Endometrium (tissue), 2 donors: ENCODE measurements around the gene PLCB2.

Experiments
- FAIRE-seq: peaks from 2 replicates; lab custom pipeline; 2012; peaks lifted over from hg19 to GRCh38; lab: Jason Lieb, UNC
- donor health status: control.
- donor health status: control.

Gene PLCB2

DNA sequence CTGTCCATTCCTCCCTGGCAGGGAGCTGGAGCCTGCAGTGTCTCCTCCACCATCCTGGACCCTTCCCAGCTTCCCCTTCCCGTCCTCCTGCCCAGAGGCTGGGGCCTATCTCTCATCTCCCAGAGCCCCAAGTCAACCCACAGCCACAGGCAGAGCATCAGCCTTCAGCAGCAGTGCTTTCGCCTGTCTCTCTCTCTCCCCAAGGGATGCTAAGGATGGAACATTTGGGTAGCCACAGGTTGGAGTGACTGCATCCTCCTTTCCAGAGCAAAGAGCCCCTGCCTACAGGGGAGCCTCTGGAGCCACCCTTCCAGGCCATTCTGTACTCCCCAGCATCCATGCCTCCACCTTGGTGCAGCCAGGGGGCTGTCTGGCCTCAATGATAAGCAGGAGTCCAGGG lies 4.2 kb downstream of the PLCB2 start:
- FAIRE-seq = no peak

DNA sequence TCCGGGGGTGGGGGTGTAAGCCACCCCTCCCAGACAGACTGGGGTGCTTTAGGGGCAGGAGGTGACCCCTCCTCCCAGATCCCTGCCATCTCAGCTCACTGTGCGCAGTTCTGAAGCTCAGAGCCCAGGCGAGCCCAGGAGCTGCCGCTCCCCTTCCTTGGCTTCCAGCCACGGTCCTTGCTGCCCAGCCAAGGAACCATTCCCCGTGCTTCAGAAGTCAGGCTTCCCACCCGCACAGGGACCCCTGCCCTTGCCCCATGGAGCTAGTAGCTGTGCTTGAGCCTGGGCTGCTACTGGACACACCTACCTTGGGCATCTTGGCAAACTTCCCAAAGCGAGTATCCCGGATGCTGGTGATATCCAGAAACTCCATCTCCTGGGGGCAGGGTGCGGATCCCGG lies 4.8 kb downstream of the PLCB2 start:
- no peak for FAIRE-seq

DNA sequence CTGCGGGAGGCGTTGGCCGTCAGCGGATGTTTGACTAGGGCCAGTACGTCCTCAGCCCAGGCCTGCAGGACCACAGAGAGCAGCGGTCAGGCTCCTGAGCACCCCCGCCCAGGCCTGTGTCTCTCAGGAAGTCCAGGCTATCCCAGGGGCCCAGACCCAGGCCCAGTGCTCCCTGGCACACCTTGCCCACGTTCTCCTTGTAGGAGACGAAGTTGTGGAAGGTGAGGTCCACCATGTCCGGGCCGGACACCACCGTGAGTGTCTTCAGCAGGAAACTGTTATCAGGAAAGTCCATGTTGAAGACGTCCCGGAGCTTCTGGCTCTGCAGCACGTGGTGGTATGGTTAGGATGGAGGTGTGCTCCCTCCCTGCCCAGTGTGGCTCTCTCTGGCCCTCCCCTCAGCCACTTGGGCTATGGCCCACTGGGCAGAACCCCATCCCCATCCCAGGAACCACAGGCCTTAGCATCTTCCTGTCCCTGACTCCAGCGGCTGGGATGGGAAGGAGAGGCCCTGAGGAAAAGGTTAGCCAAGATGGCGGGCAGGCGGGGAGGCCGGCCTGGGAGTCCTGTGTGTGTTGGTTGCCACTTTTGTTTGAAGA lies 5.3 kb downstream of the PLCB2 start:
- no peak for FAIRE-seq

DNA sequence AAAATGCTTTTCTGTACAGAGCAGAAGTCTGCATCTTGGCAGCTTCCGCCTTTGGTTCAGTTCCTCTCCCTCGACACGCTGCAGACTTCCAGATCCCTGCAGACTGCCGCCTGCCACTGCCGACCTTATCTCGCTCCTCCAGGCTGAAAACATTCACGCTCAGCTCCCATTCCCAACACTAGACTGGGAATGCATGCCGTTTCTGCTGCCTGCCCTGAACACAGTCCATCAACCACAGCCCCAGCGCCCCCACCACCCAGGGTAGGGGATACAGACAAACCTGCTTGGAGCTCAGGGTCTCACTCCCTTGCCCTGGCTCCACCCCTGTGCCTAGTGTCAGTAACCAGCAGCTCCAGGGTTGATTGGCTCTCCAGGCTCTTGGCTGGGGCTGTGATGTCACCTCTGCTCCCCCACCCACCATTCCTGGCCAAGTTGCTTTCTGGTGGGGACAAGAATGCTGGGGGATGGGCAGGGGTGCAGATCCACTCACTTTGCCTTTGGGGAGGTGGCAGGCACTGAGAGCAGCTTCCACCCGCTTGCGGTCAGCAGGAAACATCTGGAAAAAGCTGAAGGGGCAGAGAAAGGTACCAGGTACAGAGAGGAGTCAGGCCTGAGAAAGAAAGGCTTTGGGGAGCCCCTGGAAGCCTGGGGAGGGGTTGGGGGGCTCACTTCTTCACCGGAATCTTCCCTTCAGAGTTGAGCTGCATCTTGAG lies 6.1 kb downstream of the PLCB2 start:
- no peak for FAIRE-seq

DNA sequence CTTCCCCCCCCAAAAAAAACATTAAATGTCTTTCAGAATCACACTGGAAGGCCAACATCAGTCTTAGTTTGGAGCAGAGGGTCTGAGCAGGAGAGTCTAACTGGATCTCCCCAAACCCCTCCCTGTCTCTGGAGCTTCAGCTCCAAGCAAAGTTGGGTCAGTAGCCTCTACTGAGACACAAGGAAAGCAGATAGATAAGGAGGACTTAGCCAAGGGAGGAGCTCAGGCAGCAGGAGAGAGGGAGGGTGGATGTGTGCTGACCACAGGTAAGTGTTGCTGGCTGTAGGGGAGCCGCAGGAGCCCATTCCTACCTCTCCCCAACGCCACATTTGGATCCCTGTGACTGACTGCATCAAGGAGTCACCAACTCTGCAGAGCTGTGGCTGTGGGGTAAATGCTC lies 7.0 kb downstream of the PLCB2 start:
- no peak for FAIRE-seq

DNA sequence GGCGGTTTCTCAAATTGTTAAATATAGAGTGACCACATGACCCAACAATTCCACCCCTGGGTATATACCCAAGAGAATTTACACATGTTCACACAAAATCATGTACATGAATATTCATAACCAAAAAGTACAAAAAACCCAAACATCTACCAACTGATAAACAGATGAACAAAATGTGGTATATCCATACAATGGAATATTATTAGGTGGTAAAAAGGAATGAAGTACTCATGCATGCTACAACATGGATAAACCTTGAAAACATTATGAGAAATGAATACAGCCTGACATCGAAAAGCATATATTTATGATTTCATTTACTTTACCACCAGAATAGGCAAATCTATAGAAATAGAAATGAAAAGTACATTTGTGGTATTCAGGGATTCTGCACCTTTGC lies 7.4 kb downstream of the PLCB2 start:
- no peak for FAIRE-seq

DNA sequence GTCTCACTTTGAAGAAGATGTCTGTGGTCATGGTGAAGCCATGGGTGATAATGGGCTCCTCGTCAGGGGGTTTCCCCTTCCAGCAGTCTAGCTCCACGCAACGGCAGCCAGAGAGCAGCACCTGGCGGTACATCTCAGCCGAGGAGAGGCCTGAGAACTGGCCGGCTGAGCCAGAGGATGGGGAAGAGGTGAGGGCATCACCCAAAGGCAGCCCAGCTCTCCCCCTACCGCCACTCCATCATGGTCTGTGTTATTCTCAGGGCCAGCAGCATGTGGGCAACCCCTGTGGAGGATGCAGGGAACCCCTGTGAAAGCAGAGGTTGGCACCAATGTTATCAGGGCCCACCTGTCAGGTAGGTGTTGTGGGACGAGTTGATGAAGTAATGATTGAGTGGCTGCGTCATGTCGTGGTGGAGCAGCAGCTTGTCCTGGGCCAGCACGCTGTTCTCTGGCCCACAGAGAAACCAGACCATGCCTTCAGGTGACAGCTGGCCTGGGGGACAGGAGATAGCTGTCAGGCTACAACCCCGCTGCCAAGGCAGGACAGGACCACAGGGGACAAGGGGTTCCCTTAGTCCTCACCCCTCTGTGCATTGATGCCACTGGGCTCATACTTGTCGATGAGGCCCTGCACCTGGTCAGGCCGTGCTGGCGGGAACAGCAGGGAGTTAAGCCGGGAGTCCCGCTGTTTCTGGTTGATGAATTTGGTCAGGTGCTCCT lies 9.4 kb downstream of the PLCB2 start:
- no peak for FAIRE-seq

DNA sequence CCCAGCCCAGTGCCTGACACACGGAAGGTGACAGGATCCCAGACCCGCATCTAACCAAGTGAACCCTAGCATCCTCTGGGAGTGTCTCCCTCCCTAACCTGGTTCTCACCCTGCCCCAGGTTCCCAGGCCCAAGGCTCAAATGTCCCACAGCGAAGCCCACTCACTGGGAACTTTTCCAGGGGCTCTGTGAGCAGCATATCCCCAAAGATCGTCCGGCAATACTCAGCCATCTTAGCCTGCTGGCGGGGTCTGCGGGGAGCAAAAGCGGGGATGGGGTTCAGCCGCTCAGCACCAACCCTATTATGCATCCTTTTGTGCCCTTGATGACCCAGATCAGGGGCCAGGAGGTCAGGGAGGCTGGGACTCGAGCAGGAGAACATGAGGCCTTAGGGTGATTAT lies 10.4 kb downstream of the PLCB2 start:
- no peak for FAIRE-seq

DNA sequence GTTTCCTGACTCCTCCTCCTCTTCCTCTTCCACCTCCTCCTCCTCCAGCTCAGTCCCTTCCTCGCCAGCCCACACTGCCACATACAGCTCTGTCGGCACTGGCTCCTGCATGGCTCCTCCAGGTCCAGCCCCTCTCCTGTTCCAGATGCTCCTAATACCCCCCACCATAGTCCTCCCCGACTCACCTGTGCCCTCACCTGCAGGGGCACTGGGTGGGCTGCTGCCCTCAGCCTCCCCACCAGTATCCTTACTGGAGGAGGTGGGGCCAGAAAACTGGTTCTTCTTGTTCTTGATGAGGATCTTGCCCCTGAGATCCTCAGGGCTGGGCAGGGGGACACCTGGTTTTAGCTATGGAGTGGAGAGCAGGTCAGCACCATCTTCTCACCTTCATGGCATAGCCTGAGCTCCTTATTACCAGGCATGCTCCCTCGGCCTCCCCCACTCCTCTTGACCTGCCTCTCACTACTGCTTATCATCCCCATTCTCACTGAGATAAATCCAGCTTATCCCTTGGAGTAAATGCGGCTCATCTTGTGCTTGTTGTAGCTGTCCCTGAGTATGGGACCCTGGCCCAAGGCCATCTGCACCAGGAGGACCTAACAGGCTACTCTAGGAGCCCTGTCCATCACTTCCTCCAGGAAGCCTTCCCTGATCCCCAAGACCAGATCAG lies 11.0 kb downstream of the PLCB2 start:
- no peak for FAIRE-seq

DNA sequence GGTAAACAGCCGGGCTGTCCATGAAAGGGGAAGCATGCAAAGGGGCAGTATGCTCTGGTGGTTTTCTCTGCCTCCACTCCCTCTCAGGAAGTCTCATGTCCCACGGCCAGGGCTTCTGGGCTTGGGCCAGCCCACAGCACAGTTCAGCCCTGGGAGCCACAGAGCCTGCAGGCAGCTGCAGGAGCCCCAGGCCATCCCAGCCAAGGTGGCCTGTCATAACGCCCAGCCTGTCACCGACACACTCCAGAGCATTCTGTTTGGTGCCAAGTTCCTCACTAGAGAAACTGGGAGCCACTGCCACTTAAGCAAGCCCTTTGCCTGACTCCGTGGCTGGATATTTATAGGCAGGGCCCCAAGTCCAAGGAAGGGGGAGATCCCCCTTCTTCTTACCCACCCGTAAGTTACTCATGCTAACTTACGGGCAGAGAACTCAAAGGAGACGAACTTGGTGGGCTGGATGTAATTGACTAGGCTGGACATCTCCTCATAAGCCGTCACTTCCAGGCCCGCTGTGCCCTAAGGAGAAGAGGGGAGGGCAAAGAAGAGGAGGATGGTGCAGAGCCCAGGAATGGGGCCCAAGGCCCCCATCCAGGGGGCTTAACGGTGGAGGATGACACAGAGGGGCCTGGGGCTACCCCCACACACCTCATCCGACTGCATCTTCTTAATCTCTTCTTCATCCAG lies 11.7 kb downstream of the PLCB2 start:
- FAIRE-seq = no peak

DNA sequence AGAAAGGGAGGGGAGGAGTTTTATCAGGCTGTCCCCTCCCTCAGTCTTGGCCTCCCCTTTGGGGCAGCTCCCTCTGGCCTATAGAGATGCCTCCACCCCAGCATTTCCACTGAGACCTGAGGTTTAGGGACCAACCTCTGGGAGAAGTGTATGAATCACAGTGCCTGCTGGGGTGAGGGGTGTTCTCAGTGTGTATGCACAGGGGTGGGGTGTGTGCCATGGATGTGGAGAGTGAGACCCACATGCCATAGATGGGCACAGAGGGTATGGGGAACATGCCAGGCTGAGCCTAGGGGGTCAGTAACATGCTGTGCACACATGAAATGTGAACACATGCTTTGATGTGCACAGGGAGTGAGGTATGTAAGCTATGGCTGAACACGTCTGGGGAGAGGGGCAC lies 12.4 kb downstream of the PLCB2 start:
- no peak for FAIRE-seq

DNA sequence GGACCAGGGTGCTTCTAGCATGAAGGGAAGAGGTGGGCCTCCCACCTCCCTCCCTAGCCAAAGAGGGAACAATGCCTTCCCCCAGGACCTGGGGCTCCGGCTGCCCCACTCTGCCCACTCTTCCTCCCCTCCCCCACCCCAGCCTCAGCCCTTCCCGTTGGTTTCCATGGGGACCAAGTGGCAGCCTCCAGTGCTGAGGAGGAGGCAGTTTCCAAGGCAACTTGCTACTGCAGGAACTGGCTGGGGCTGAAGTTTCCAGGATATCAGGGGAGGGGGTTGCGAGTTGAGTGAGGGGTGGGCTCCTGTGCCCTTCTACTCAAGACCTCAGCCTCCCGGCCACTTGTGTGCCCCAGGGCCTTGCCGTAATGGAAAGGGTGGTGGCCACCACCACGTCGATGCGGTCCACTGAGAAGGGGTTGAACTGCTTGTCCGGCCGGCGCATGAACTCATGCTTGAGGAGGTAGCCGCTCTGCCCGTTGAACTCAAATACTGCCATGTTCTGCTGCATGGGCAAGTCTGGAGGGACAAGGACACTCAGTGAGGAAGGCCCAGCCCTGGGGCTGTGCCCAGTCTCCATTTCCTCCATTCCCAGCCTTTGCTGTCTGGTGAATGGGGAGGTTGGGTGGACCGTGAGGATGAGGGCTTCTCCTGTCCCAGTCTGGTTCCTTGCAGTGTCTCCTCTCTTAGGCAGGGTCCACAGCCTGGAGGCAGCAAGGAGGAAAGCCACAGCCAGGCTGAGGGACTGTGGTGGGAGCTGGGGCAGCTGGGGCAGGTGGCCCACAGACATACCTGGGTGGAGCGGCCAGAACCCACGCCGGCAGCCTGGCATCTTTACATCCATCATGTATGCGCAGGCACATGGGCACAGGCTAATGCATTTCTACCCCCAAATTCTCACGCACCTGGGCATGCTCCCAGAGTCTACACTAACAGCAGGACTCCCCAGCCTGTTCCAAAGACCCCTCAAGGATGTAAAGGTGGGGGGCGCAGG lies 13.5 kb downstream of the PLCB2 start:
- no peak for FAIRE-seq

DNA sequence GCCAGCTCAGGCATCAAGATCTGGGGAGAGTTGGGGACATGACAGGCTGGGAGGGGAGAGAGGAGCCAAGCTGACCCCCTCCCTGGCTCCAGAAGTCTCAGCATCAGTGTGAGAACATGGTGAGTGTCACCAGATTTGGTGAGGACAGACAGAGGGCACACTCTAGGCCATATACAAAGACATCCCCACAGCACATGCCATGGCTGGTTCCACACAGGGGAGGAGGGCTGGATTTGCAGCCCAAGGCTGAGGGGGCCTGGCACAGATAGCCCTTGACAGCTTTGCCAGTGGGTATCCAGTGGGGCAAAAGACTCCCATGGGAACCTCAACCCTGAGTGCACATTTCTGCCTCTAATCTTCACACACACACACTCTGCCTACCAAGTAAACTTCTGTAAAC lies 14.7 kb downstream of the PLCB2 start:
- no peak for FAIRE-seq

DNA sequence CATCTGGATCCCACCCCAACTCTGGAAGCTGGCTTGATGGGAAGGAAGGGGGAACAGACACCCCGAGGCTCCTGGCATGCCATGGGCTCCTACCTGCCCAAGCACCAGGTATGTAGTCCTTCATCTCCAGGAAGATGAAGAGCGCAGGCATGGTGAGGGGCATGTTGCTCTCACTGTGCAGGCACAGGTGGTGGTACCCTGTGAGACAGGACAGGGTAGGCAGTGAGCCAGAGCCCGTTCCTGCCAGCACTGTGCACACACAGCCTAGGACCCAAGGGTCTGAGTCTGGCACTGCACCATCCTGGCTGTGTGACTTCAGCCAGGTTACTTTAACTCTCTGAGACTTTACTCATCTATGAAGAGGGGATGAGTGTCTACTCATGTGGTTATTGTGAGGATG lies 15.5 kb downstream of the PLCB2 start:
- no peak for FAIRE-seq

DNA sequence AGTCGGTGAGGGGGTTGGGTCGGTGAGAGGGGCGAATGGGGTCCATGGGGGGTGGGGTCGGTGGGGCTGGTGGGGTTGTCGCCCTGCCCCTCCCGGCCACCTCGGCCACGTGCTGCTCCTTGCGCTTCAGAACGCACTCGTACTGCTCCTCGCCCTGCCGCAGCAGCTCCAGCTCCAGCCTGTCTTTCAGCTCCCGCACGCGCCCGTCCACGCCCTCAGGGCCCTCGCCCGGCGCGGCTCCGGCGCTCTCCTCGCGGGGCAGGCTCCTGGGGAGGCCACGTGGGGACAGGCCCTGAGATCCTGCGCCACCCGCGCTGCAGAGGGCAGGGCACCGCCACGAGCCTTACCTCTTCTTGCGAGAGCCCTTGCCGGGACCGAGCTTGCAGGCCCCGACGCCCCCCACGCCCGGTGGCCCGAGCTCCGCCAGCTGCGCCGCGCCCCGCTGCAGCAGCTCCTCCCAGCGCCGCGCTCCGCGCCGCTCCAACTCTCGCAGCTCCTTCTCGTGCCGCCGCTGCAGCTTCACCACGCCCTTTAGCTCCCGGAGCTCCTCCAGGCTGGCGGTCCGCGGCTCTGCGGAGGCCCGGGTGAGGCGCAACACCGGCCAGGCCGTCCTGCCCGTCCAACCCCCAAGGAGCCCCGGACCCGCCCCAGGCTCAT lies 16.7 kb downstream of the PLCB2 start:
- no peak for FAIRE-seq

DNA sequence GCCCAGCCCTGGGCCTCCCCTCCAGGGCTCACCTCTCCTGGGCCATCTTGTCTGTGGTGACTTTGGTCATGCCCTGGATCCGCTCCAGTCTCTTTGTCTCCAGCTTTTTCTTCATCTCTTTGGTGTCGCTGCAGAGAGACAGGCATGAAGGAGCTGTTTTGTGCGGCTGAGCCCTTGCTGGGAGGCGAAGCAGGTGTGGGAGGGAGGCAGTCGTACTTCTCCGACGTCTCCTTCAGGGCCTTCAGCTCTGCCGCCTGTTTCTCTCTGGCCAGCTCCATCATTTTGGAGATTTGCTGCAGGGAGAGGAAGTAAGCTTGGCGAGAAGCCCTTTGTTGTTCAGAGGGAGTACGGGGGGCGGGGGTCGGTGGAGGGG lies 17.2 kb downstream of the PLCB2 start:
- FAIRE-seq = no peak

DNA sequence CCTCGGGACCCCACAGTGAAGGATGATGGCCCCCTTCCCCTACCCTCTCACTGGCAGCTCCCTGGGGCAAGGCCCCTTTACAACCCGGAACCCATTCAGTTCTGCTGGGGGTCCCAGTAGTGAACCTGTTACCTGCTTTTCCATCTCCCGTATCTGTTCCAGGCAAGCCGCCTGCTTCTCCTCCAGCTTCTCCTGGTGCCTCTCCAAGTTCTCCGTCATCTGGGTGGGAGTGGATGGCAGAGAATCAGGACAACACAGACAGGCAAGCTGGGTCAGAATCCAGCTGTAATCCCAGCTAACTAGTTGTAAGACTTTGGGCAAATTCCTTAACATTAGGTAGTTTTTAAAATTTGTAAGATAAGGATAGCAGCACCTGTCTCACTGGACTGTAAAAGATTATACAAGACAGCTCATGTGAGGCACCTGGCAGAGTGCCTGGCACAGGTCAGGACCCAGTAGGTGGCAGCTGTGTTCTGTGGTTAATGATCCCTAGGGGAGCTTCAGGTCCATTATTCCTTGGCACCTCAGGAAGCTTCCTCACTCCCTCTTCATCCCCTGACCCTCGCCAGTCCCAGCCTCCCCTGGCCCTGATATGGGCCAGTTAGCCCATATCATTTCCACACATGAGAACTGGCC lies 18.5 kb downstream of the PLCB2 start:
- no peak for FAIRE-seq

DNA sequence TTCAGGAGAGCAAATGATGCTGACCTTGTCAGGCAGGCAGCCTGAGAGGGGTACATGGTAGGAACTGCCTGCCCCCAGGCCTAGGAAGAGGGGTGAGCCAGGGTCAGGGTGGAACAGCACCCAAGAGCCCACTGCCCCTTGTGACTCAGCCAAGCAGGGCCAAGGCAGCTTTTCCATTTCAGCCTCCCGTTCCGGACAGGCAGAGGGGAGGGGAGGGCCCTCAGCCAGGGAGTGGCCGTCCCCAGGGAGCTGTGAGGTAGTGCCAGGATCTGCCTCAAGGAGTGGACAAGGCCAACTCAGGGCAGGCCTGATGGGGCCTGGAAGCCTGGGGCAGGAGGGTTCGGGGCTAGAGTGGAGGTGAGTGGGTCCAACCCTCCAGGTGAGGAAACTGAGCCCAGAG lies 19.8 kb downstream of the PLCB2 start:
- FAIRE-seq = no peak

DNA sequence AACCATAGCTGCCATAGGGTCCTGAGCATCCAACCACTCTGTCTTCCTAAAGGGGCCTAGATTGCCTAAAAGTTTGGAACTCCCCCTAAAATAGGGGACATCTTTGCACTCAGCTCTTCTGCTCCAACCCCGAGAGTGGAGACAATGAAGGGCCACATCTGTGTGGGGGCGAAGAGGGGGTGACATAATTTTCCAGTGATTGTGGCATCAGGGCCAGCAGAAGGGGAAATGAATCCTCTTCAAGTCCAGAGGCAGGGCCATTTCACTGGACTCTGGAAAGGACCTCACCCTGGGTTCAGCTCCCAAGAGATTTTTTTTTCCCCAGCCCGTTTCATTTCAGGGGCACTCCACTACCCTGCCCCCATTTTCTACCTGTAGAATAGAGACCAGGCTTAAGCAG lies 20.2 kb downstream of the PLCB2 start:
- FAIRE-seq = no peak

DNA sequence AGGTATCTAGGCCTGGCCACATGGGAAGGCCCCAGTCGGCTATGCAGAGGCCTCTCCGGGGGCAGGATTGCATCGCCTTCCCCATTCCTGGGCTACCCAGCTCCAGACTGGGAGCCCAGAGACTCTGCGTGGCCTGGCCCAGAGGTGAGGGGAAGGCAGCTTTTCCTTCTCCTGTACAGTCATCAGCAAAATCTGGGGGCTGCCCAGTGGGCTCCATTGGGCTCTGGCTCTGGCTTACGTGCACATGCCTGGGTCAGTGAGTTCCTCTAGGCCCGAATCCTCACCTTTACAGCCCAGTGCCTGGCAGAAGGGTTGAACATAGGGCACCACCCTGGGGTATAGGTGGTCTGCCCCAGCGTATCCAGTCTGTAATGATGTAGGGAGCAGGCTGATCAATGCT lies 20.9 kb downstream of the PLCB2 start:
- FAIRE-seq = no peak
